ENCODE data around the gene RAB3GAP1.

DNA sequence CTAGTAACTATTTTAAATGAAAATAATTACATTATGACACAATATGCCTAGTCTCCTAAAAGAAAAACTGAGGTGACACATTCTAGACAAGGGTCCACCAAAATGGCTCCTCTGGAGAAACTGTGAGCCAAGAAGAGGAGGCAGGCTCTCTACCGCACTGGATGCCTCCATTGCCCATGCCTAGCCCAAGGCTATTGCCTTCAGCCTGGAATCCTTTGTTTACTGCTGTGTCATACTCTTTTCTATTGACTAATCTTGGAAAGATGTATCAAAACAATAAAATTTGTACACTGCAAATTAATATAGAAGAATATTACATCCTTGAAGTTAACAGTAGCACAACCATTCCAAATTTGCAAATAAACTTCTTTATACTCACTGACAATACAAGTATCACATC lies 167.1 kb downstream of the RAB3GAP1 start:
- no peak for TF ChIP-seq YY1 (IDR thresholded peaks at IDR 0.05; ENCODE audit: low read depth)
- no peak for TF ChIP-seq EP300 (IDR thresholded peaks at IDR 0.05; ENCODE audit: borderline replicate concordance)
- no peak for TF ChIP-seq NFIC (IDR thresholded peaks at IDR 0.05)
- TF ChIP-seq TAF1 (IDR thresholded peaks at IDR 0.05; ENCODE audit: low read depth) = no peak
- no peak for TF ChIP-seq EGR1 (IDR thresholded peaks at IDR 0.05)
- TF ChIP-seq, protein P1, sequence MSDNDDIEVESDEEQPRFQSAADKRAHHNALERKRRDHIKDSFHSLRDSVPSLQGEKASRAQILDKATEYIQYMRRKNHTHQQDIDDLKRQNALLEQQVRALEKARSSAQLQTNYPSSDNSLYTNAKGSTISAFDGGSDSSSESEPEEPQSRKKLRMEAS (IDR thresholded peaks at IDR 0.05) = no peak
- no peak for TF ChIP-seq RAD21 (IDR thresholded peaks at IDR 0.05; ENCODE audit: low read depth)
- no peak for TF ChIP-seq REST (IDR thresholded peaks at IDR 0.05; ENCODE audit: low read depth)
- TF ChIP-seq ZBTB7A (IDR thresholded peaks at IDR 0.05; ENCODE audit: low read depth) = no peak
- no peak for TF ChIP-seq CEBPB (IDR thresholded peaks at IDR 0.05)
- TF ChIP-seq CREB1 (IDR thresholded peaks at IDR 0.05; ENCODE audit: low read depth) = no peak
- TF ChIP-seq FOXM1 (IDR thresholded peaks at IDR 0.05; ENCODE audit: borderline replicate concordance, low read depth) = no peak
- TF ChIP-seq TCF12 (IDR thresholded peaks at IDR 0.05; ENCODE audit: low read depth) = no peak
- no peak for TF ChIP-seq USF1 (IDR thresholded peaks at IDR 0.05)
